GM12872 (cell line): ENCODE measurements around the gene RTL10.

Source experiments
- CTCF ChIP-seq: IDR thresholded peaks from 3 replicates; pipeline ENCODE4 v1.5.1; 2011; ENCODE audit warnings: low read depth, mild to moderate bottlenecking, low read length, moderate library complexity; ENCODE audit not compliant: insufficient read depth

Gene RTL10

DNA sequence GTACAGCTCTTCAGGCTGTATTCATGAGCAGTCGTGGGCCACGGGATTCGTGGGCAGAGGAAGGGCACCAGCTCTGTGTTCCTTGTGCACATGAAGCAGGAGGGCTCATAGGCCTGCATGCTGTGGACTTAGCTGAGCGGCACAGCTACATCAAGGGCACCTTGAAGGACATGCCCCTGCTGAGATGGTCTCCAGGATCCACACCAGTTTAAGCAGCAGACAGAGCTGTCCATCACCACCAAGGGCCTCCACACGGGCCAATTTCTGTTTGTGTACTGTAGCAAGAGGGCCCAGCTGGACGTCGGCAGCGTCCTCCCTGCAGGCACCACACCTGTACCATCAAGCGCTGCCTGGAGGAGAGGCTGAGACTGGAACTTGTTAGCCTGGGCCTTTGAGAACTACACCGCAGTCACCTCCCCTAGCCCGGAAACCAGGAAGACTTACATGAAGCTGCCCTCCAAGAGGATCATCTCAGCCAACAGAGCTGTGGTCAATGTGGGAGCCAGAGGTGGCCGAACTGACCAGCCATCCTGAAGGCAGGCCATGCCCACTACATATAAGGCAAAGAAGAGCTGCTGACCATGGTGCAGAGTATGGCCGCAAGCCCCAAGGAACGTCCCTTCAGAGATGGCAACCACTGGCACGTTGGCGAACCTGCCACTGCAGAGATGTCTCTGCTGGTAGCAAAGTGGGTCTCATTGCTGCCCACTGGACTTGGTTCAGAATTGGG is 32.7 kb upstream of the RTL10 start:
- TF ChIP-seq CTCF: no peak

- no peak for TF ChIP-seq CTCF
Observed at GRCh38 chr22:19886605-19887255, 32.1 kb upstream of the RTL10 start.

DNA sequence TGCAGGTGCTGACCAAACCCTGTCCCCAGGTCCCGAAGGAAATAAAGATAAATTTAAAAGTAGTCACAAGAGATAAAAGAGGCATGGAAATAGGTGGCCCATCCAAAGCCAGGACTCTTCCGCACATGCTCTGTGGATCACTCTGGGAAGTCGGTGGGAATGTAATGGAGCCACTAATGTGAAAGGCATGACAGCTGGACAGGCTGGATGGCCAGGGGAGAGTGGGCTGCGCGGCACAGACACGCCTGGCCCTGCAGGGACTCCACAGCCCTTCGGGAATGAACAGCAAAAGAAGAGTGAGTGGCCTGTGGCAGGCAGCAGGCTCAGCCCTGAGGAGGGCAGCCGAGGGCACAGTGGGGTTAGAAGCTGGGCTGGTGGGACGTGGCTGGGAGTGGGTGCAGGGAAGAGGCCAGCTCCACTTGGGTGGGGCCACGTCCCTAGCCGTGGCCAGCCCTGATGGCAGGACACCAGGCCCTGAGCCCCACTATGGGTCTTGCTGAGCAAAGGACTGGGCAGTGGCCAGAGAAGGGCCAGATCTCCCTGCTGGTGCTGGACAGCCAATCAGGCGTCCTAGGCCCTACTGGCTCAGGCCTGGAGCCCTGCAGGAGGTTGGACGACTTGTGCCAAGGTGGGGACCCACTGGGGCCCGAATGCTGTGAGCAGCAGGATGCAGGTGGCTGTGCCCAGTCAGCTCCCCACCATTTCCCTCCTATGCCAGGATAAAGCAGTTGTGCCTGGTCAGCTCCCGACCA is 31.3 kb upstream of the RTL10 start:
- TF ChIP-seq CTCF: no peak

GRCh38 chr22:19884954-19885751 is 30.5 kb upstream of the RTL10 start:
- TF ChIP-seq CTCF: no peak

GRCh38 chr22:19884161-19884953 is 29.7 kb upstream of the RTL10 start:
- no peak for TF ChIP-seq CTCF

- TF ChIP-seq CTCF: no peak
Observed at GRCh38 chr22:19882446-19883381, 28.0 kb upstream of the RTL10 start.
